ENCODE data around the gene PLEKHO2. TPM values are rescaled to one million over a fixed set of nuclear protein-coding genes. Genes with fewer than 3 reads are reported as not detected.

PLEKHO2 gene
- polyA plus RNA-seq, 2 of the 4 experiments (the other 2 are of a cell fraction): 2.8 to 3.9 TPM

DNA sequence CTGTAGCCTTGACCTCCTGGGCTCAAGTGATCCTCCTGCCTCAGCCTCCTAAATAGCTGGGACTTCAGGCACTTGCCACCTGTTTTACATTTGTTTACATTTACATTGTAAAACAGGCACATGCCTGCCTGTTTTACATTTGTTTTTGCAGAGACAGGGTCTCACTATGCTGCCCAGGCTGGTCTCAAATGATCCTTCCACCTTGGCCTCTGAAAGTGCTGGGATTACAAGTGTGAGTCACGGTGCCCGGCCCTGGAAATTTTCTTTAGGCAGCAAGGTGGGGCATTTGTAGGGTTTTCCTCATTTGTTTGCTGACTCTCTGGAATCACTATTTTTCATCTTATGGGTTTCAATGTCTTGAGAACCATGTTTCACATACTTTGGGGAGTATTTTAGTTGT lies 41.2 kb upstream of the PLEKHO2 start:
- FAIRE-seq (no peak), DNase-seq (ENCODE audit: low read depth in 1 of 2, low spot score in 1 of 2) (peak in 1 of 2 experiments; percentile 33), ATAC-seq (peak; percentile 30 to 56; a peak in 4 of 6 replicates)
- ChIA-PET CTCF (interaction anchor here (0.7 to 25.0 kb wide), 4 partner anchors 10 to 232 kb away, joined by 4 to 962 read pairs (median 24); no protein-coding TSS in a partner anchor), POLR2A (no interaction called here)
- Histone ChIP-seq H3K27ac (no peak overlapping the region), H3K9me3 (no peaks in the 10 kb centered on the region), H3K4me3 (no peak overlapping the region), H3K4me2 (no peak overlapping the region), H3K4me1 (peaks cover 7% of the 10 kb centered on the region; the same call in 1 of the 3 replicates)
- no peak for TF ChIP-seq KDM1A (IDR thresholded peaks at IDR 0.05; ENCODE audit: low read depth)
- TF ChIP-seq ZC3H11A (IDR thresholded peaks at IDR 0.05): no peak
- no peak for TF ChIP-seq NFE2L2 (conservative IDR thresholded peaks at IDR 0.05; ENCODE audit: low read length)
- no peak for TF ChIP-seq POLR2AphosphoS2 (conservative IDR thresholded peaks at IDR 0.05; ENCODE audit: low read length)
- TF ChIP-seq ZFP36 (IDR thresholded peaks at IDR 0.05; ENCODE audit: borderline replicate concordance, partially characterized antibody): no peak
- no peak for TF ChIP-seq TFCP2L1 (CRISPR knock-in tag; IDR thresholded peaks at IDR 0.05)
- no peak for TF ChIP-seq POLR2A (IDR thresholded peaks at IDR 0.05; ENCODE audit: low read length)
- no peak for TF ChIP-seq ZNF302 (CRISPR knock-in tag; IDR thresholded peaks at IDR 0.05)
- no peak for TF ChIP-seq FOSB (CRISPR knock-in tag; IDR thresholded peaks at IDR 0.05)
- TF ChIP-seq HOXB5 (CRISPR knock-in tag; IDR thresholded peaks at IDR 0.05): no peak
- no peak for TF ChIP-seq NR3C1 (IDR thresholded peaks at IDR 0.05)
- no peak for TF ChIP-seq PHF8 (IDR thresholded peaks at IDR 0.05; ENCODE audit: borderline replicate concordance, low read depth)
- WGBS (ENCODE audit: missing lambda C conversion rate): 29% methylated on average over 2 of the region's 2 CpGs

DNA sequence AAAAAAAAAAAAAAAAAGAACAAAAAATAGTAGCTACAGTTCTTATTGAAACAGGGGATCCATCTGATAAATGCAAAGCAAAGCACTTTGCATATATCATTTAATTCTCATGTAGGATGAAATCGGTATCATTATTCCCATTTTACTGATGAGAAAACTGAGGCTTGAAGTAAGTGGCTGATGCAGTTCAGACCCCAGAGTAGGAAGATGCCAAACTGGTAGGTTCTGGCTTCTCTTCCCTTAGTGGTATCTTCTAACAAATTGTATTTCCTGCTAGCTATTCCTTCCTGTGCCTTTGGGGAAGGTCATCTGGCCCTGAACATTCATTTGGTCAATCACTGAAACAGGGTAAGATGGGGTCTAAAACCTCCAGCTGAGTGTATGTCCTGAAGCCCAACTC lies 38.2 kb upstream of the PLEKHO2 start:
- TF ChIP-seq RAD21 (conservative IDR thresholded peaks at IDR 0.05 in 1 of 2, IDR thresholded peaks at IDR 0.05 in 1 of 2) (no peak), MAZ (IDR thresholded peaks at IDR 0.05; ENCODE audit: borderline replicate concordance, low read depth, low read length) (no peak), NFE2L2 (conservative IDR thresholded peaks at IDR 0.05; ENCODE audit: low read length) (no peak)
- TF ChIP-seq, protein P1, sequence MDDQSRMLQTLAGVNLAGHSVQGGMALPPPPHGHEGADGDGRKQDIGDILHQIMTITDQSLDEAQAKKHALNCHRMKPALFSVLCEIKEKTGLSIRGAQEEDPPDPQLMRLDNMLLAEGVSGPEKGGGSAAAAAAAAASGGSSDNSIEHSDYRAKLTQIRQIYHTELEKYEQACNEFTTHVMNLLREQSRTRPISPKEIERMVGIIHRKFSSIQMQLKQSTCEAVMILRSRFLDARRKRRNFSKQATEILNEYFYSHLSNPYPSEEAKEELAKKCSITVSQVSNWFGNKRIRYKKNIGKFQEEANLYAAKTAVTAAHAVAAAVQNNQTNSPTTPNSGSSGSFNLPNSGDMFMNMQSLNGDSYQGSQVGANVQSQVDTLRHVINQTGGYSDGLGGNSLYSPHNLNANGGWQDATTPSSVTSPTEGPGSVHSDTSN (IDR thresholded peaks at IDR 0.05): no peak
- TF ChIP-seq, protein P2, sequence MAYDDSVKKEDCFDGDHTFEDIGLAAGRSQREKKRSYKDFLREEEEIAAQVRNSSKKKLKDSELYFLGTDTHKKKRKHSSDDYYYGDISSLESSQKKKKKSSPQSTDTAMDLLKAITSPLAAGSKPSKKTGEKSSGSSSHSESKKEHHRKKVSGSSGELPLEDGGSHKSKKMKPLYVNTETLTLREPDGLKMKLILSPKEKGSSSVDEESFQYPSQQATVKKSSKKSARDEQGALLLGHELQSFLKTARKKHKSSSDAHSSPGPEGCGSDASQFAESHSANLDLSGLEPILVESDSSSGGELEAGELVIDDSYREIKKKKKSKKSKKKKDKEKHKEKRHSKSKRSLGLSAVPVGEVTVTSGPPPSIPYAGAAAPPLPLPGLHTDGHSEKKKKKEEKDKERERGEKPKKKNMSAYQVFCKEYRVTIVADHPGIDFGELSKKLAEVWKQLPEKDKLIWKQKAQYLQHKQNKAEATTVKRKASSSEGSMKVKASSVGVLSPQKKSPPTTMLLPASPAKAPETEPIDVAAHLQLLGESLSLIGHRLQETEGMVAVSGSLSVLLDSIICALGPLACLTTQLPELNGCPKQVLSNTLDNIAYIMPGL (CRISPR knock-in tag; IDR thresholded peaks at IDR 0.05; ENCODE audit: borderline replicate concordance): no peak
- Histone ChIP-seq H3K4me1 (peaks cover 7% of the 10 kb centered on the region; the same call in 1 of the 3 replicates), H3K9me3 (no peaks in the 10 kb centered on the region), H3K4me3 (no peak overlapping the region), H3K27ac (no peak overlapping the region), H3K4me2 (no peak overlapping the region)
- CTCF ChIA-PET: interaction anchor here (0.7 to 25.0 kb wide), 7 partner anchors 7 to 123 kb away, joined by 3 to 962 read pairs (median 9); no protein-coding TSS in a partner anchor
- POLR2A ChIA-PET: no interaction called here
- FAIRE-seq (no peak), DNase-seq (ENCODE audit: low read depth in 1 of 2, low spot score in 1 of 2) (no peak), ATAC-seq (no peak)
- 73% methylated on average over 1 of the region's 1 CpG for WGBS (ENCODE audit: missing lambda C conversion rate)

DNA sequence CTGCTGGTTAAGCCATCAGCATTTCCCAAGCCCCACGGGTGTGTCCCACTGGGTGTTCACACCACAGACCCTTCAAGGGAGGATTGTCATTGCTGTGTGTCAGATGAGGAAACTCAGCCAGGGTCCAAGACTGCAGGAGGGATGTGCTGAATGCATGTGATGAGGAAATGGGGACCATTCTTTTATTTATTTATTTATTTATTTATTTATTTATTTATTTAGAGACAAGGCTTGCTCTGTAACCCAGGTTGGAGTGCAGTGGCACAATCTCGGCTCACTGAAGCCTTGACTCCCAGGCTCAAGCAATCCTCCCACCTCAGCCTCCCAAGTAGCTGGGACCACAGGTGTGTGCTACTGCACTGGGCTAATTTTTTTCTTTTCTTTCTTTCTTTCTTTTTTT lies 37.1 kb upstream of the PLEKHO2 start:
- 23% methylated on average over 2 of the region's 2 CpGs for WGBS (ENCODE audit: missing lambda C conversion rate)
- CTCF ChIA-PET: interaction anchor here (0.9 to 25.0 kb wide), 4 partner anchors 10 to 124 kb away, joined by 3 to 962 read pairs (median 4); no protein-coding TSS in a partner anchor

DNA sequence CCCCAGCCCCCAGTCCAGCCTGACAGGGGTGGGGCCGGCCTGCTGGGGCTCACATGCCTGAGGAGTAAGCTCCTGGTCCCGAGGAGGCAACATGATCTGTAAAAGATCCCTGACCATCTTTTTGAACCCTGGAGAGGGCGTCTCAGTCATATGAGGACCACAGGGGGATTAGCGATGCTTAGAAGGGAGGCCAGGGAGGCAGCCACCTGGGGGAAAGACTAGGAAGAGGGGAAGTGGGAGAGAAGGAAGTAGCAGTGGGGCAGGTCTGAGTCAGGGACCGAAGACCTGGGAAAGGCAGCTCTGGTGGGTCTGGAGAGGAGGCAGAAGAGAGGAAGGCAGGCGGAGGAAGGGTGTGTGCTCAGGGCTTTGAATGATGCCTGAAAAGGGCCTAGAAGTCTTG lies 35.2 kb upstream of the PLEKHO2 start:
- no peak for TF ChIP-seq HEYL (CRISPR knock-in tag; IDR thresholded peaks at IDR 0.05)
- TF ChIP-seq, protein P3, sequence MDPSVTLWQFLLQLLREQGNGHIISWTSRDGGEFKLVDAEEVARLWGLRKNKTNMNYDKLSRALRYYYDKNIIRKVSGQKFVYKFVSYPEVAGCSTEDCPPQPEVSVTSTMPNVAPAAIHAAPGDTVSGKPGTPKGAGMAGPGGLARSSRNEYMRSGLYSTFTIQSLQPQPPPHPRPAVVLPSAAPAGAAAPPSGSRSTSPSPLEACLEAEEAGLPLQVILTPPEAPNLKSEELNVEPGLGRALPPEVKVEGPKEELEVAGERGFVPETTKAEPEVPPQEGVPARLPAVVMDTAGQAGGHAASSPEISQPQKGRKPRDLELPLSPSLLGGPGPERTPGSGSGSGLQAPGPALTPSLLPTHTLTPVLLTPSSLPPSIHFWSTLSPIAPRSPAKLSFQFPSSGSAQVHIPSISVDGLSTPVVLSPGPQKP (IDR thresholded peaks at IDR 0.05; ENCODE audit: low read depth, low read length): no peak
- TF ChIP-seq CHD2 (IDR thresholded peaks at IDR 0.05; ENCODE audit: low read length, partially characterized antibody): no peak
- no peak for TF ChIP-seq ZNF302 (CRISPR knock-in tag; IDR thresholded peaks at IDR 0.05)
- Histone ChIP-seq H3K4me1 (peaks cover 7% of the 10 kb centered on the region; the same call in 1 of the 3 replicates), H3K4me2 (no peak overlapping the region), H3K4me3 (no peak overlapping the region), H3K9me3 (no peaks in the 10 kb centered on the region), H3K27ac (no peak overlapping the region)
- no peak for ATAC-seq
- no peak for FAIRE-seq
- WGBS (ENCODE audit: missing lambda C conversion rate): 61% methylated on average over 5 of the region's 6 CpGs
- DNase-seq (ENCODE audit: low read depth in 1 of 2, low spot score in 1 of 2): no peak
- ChIA-PET CTCF (interaction anchor here (1.0 to 25.0 kb wide), 7 partner anchors 12 to 123 kb away, joined by 3 to 962 read pairs (median 4); no protein-coding TSS in a partner anchor), POLR2A (no interaction called here)

More for the DNA sequence above, 37.1 kb upstream of the PLEKHO2 start:
- peak; percentile 97 for TF ChIP-seq ZC3H11A (IDR thresholded peaks at IDR 0.05)
- TF ChIP-seq HOXB5 (CRISPR knock-in tag; IDR thresholded peaks at IDR 0.05): no peak
- H3K4me3 ChIP-seq: no peak overlapping the region
- ATAC-seq (no peak), FAIRE-seq (no peak), DNase-seq (ENCODE audit: low read depth in 1 of 2, low spot score in 1 of 2) (no peak)
- H3K9me3 ChIP-seq: no peaks in the 10 kb centered on the region
- POLR2A ChIA-PET: no interaction called here
- no peak overlapping the region for H3K4me2 ChIP-seq
- no peak overlapping the region for H3K27ac ChIP-seq
- peaks cover 7% of the 10 kb centered on the region; the same call in 1 of the 3 replicates for H3K4me1 ChIP-seq
